Measurements from ENCODE around the gene TIMM9.
"Not testable (repeated sequence)": the region's sequence is repeated elsewhere in the genome, so short reads cannot be mapped to it uniquely, and the experiment has no call there.

The TIMM9 gene

GRCh38 chr14:58439476-58439875 lies 12.1 kb upstream of the TIMM9 start:
- no peaks in the 10 kb centered on the region for H3K27me3 ChIP-seq (ENCODE audit: control insufficient read depth, insufficient read depth, low read length)
- H3K36me3 ChIP-seq (ENCODE audit: control insufficient read depth, low read depth, low read length), result peaks cover 20% of the 10 kb centered on the region
- H3K9me3 ChIP-seq (ENCODE audit: control insufficient read depth, low read depth, low read length), result no peaks in the 10 kb centered on the region
- no peaks in the 10 kb centered on the region for H3K4me1 ChIP-seq (ENCODE audit: control insufficient read depth, low read depth, low read length)
- H3K27ac ChIP-seq (ENCODE audit: low read length), result no peak overlapping the region
- no peak overlapping the region for H3K4me3 ChIP-seq (ENCODE audit: low read length)
- no peak overlapping the region for H3K9ac ChIP-seq (ENCODE audit: low read length)

GRCh38 chr14:58430156-58430555 lies 2.8 kb upstream of the TIMM9 start:
- Histone ChIP-seq H3K9me3 (ENCODE audit: control insufficient read depth, low read depth, low read length) (no peaks in the 10 kb centered on the region), H3K4me3 (ENCODE audit: low read length) (no peak overlapping the region), H3K36me3 (ENCODE audit: control insufficient read depth, low read depth, low read length) (peaks cover 4% of the 10 kb centered on the region), H3K9ac (ENCODE audit: low read length) (no peak overlapping the region), H3K27ac (ENCODE audit: low read length) (no peak overlapping the region), H3K27me3 (ENCODE audit: control insufficient read depth, insufficient read depth, low read length) (no peaks in the 10 kb centered on the region), H3K4me1 (ENCODE audit: control insufficient read depth, low read depth, low read length) (peaks cover 4% of the 10 kb centered on the region)

GRCh38 chr14:58428118-58428683 lies 870 bp upstream of the TIMM9 start:
- Histone ChIP-seq H3K27ac (ENCODE audit: low read length) (peak overlapping the region; percentile 3), H3K27me3 (ENCODE audit: control insufficient read depth, insufficient read depth, low read length) (no peaks in the 10 kb centered on the region), H3K4me3 (ENCODE audit: low read length) (peak overlapping the region; percentile 82), H3K36me3 (ENCODE audit: control insufficient read depth, low read depth, low read length) (peaks cover 10% of the 10 kb centered on the region), H3K9me3 (ENCODE audit: control insufficient read depth, low read depth, low read length) (no peaks in the 10 kb centered on the region), H3K9ac (ENCODE audit: low read length) (peak overlapping the region; percentile 77), H3K4me1 (ENCODE audit: control insufficient read depth, low read depth, low read length) (peaks cover 4% of the 10 kb centered on the region)

- peak overlapping the region; percentile 95 for H3K27ac ChIP-seq (ENCODE audit: low read length)
- peaks cover 4% of the 10 kb centered on the region for H3K4me1 ChIP-seq (ENCODE audit: control insufficient read depth, low read depth, low read length)
- no peaks in the 10 kb centered on the region for H3K9me3 ChIP-seq (ENCODE audit: control insufficient read depth, low read depth, low read length)
- peaks cover 9% of the 10 kb centered on the region for H3K36me3 ChIP-seq (ENCODE audit: control insufficient read depth, low read depth, low read length)
- H3K9ac ChIP-seq (ENCODE audit: low read length), result peak overlapping the region; percentile 77
- H3K27me3 ChIP-seq (ENCODE audit: control insufficient read depth, insufficient read depth, low read length), result no peaks in the 10 kb centered on the region
- peak overlapping the region; percentile 82 for H3K4me3 ChIP-seq (ENCODE audit: low read length)
Measured at GRCh38 chr14:58426670-58427280, 556 bp downstream of the TIMM9 start.

- not testable (repeated sequence) for H3K4me1 ChIP-seq (ENCODE audit: control insufficient read depth, low read depth, low read length); H3K27ac ChIP-seq (ENCODE audit: low read length); H3K27me3 ChIP-seq (ENCODE audit: control insufficient read depth, insufficient read depth, low read length); H3K9me3 ChIP-seq (ENCODE audit: control insufficient read depth, low read depth, low read length); H3K9ac ChIP-seq (ENCODE audit: low read length); H3K4me3 ChIP-seq (ENCODE audit: low read length)
- peaks cover 36% of the 10 kb centered on the region for H3K36me3 ChIP-seq (ENCODE audit: control insufficient read depth, low read depth, low read length)
Measured at GRCh38 chr14:58416934-58417333, 10.4 kb downstream of the TIMM9 start.

GRCh38 chr14:58415636-58416547 lies 11.4 kb downstream of the TIMM9 start:
- H3K9me3 ChIP-seq (ENCODE audit: control insufficient read depth, low read depth, low read length), result no peaks in the 10 kb centered on the region
- H3K36me3 ChIP-seq (ENCODE audit: control insufficient read depth, low read depth, low read length), result peaks cover 34% of the 10 kb centered on the region
- no peaks in the 10 kb centered on the region for H3K27me3 ChIP-seq (ENCODE audit: control insufficient read depth, insufficient read depth, low read length)
- H3K9ac ChIP-seq (ENCODE audit: low read length), result no peak overlapping the region
- H3K4me1 ChIP-seq (ENCODE audit: control insufficient read depth, low read depth, low read length), result no peaks in the 10 kb centered on the region
- no peak overlapping the region for H3K27ac ChIP-seq (ENCODE audit: low read length)
- no peak overlapping the region for H3K4me3 ChIP-seq (ENCODE audit: low read length)

- Histone ChIP-seq H3K4me3 (ENCODE audit: low read length) (no peak overlapping the region), H3K27me3 (ENCODE audit: control insufficient read depth, insufficient read depth, low read length) (no peaks in the 10 kb centered on the region), H3K36me3 (ENCODE audit: control insufficient read depth, low read depth, low read length) (peaks cover 37% of the 10 kb centered on the region), H3K9me3 (ENCODE audit: control insufficient read depth, low read depth, low read length) (no peaks in the 10 kb centered on the region), H3K27ac (ENCODE audit: low read length) (no peak overlapping the region), H3K4me1 (ENCODE audit: control insufficient read depth, low read depth, low read length) (no peaks in the 10 kb centered on the region), H3K9ac (ENCODE audit: low read length) (no peak overlapping the region)
Measured at GRCh38 chr14:58414845-58415244, 12.5 kb downstream of the TIMM9 start.

GRCh38 chr14:58408681-58409215 lies 18.6 kb downstream of the TIMM9 start:
- Histone ChIP-seq H3K9me3 (ENCODE audit: control insufficient read depth, low read depth, low read length) (no peaks in the 10 kb centered on the region), H3K4me1 (ENCODE audit: control insufficient read depth, low read depth, low read length) (no peaks in the 10 kb centered on the region), H3K36me3 (ENCODE audit: control insufficient read depth, low read depth, low read length) (peaks cover 37% of the 10 kb centered on the region), H3K27me3 (ENCODE audit: control insufficient read depth, insufficient read depth, low read length) (no peaks in the 10 kb centered on the region), H3K4me3 (ENCODE audit: low read length) (no peak overlapping the region), H3K9ac (ENCODE audit: low read length) (no peak overlapping the region), H3K27ac (ENCODE audit: low read length) (no peak overlapping the region)

GRCh38 chr14:58401587-58401986 lies 25.7 kb downstream of the TIMM9 start:
- Histone ChIP-seq H3K36me3 (ENCODE audit: control insufficient read depth, low read depth, low read length) (no peaks in the 10 kb centered on the region), H3K27me3 (ENCODE audit: control insufficient read depth, insufficient read depth, low read length) (peaks cover 16% of the 10 kb centered on the region), H3K4me1 (ENCODE audit: control insufficient read depth, low read depth, low read length) (peaks cover 11% of the 10 kb centered on the region)

GRCh38 chr14:58398895-58399294 lies 28.4 kb downstream of the TIMM9 start:
- Histone ChIP-seq H3K27ac (ENCODE audit: low read length) (no peak overlapping the region), H3K4me1 (ENCODE audit: control insufficient read depth, low read depth, low read length) (peaks cover 11% of the 10 kb centered on the region), H3K27me3 (ENCODE audit: control insufficient read depth, insufficient read depth, low read length) (peaks cover 30% of the 10 kb centered on the region), H3K9me3 (ENCODE audit: control insufficient read depth, low read depth, low read length) (no peaks in the 10 kb centered on the region), H3K4me3 (ENCODE audit: low read length) (no peak overlapping the region), H3K9ac (ENCODE audit: low read length) (no peak overlapping the region), H3K36me3 (ENCODE audit: control insufficient read depth, low read depth, low read length) (no peaks in the 10 kb centered on the region)

More at GRCh38 chr14:58401587-58401986, 25.7 kb downstream of the TIMM9 start:
- Histone ChIP-seq H3K4me3 (ENCODE audit: low read length) (no peak overlapping the region), H3K9me3 (ENCODE audit: control insufficient read depth, low read depth, low read length) (no peaks in the 10 kb centered on the region), H3K9ac (ENCODE audit: low read length) (no peak overlapping the region), H3K27ac (ENCODE audit: low read length) (no peak overlapping the region)

GRCh38 chr14:58398495-58398894 lies 28.8 kb downstream of the TIMM9 start:
- Histone ChIP-seq H3K4me1 (ENCODE audit: control insufficient read depth, low read depth, low read length) (peaks cover 11% of the 10 kb centered on the region), H3K27me3 (ENCODE audit: control insufficient read depth, insufficient read depth, low read length) (peaks cover 30% of the 10 kb centered on the region), H3K9me3 (ENCODE audit: control insufficient read depth, low read depth, low read length) (no peaks in the 10 kb centered on the region), H3K4me3 (ENCODE audit: low read length) (no peak overlapping the region), H3K36me3 (ENCODE audit: control insufficient read depth, low read depth, low read length) (no peaks in the 10 kb centered on the region), H3K27ac (ENCODE audit: low read length) (no peak overlapping the region), H3K9ac (ENCODE audit: low read length) (no peak overlapping the region)
